ENCODE measurements around the gene SYP.

SYP gene

GRCh38 chrX:49139713-49140112, 60.3 kb downstream of the SYP start:
- no peak for DNase-seq (ENCODE audit: low read depth)
- TF ChIP-seq, protein P1, sequence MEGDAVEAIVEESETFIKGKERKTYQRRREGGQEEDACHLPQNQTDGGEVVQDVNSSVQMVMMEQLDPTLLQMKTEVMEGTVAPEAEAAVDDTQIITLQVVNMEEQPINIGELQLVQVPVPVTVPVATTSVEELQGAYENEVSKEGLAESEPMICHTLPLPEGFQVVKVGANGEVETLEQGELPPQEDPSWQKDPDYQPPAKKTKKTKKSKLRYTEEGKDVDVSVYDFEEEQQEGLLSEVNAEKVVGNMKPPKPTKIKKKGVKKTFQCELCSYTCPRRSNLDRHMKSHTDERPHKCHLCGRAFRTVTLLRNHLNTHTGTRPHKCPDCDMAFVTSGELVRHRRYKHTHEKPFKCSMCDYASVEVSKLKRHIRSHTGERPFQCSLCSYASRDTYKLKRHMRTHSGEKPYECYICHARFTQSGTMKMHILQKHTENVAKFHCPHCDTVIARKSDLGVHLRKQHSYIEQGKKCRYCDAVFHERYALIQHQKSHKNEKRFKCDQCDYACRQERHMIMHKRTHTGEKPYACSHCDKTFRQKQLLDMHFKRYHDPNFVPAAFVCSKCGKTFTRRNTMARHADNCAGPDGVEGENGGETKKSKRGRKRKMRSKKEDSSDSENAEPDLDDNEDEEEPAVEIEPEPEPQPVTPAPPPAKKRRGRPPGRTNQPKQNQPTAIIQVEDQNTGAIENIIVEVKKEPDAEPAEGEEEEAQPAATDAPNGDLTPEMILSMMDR (IDR thresholded peaks at IDR 0.05; ENCODE audit: control insufficient read depth, extremely low read depth, insufficient read depth) = no peak
- H3K4me3 ChIP-seq (ENCODE audit: low read depth, low read length) = no peak overlapping the region
